HG03139 (cell line): Measurements from ENCODE around the gene AGAP3.

Source experiments
- ATAC-seq: cut with Tn5 transposase; IDR thresholded peaks from one replicate; pipeline ENCODE4 v1.9.1; 2021; ENCODE audit not compliant: unreplicated experiment

The AGAP3 gene

DNA sequence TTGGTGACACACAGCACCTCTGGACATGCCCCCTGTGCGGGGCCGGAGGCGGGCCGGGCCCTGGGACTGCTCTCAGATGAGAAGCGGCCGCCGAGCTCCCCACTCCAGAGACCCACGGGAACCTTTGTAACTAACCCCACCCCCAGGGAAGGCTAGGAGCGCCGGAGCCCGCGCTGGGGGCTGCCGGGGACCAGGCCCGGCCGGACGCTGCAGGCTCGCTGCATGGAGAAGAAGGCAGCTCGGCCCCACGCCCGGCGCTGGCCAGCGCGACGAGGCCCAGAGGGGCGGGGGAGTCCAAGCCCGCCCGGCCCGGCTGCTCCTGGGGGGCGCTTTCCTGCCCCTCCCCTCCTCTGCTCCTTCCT is 36.5 kb downstream of the AGAP3 start:
- no peak for ATAC-seq

GRCh38 chr7:151123158-151123821 is 37.0 kb downstream of the AGAP3 start:
- ATAC-seq: no peak

DNA sequence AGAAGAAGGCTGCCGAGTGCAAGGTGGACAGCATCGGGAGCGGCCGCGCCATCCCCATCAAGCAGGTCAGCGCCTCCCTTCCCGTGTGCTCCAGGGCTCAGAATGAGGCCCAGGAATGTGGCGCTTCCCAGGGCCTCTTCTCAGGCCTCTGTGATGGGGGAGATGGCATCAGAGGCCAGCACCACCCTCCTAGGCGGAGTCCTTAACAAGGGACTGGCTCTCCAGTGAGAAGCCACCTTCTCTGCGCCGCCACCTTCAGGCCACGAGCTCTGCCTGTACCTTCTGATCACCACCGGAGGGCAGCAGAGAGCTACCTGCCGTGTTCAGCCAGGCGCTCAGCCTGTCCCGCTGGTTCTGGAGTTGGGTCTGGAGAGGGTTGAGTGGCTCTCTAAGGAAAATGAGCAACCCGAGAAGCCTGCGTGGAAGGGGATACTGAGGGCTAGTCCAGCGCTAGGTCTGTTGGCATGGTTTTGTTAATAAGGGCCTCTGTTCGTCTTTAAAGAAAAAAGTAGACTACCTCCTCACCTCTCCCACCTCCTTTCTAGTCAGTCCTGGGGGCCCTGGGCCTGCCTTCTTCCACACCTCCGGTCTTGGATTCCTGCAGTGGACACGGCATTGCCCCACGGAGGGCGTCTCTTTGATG is 37.7 kb downstream of the AGAP3 start:
- peak; percentile 84 for ATAC-seq

DNA sequence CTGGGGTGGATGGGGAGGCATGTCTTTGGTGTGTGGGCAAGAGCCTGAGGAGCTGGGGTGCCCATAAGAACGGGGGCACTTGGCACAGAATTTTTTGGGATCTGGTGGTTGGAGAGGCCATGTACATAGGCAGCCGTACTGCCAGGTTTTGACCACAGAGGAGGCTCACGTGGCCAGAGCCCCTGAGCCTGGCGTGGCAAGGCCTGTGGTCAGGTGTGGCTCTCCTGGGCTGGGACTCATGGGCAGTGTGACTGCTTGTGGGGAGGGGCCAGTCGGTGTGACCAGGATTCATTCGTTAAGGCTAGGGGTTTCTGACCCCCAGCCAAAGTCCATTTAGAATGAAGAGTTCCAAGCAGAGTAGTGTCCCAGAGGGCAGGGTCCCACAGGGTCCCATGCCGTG is 38.2 kb downstream of the AGAP3 start:
- no peak for ATAC-seq

DNA sequence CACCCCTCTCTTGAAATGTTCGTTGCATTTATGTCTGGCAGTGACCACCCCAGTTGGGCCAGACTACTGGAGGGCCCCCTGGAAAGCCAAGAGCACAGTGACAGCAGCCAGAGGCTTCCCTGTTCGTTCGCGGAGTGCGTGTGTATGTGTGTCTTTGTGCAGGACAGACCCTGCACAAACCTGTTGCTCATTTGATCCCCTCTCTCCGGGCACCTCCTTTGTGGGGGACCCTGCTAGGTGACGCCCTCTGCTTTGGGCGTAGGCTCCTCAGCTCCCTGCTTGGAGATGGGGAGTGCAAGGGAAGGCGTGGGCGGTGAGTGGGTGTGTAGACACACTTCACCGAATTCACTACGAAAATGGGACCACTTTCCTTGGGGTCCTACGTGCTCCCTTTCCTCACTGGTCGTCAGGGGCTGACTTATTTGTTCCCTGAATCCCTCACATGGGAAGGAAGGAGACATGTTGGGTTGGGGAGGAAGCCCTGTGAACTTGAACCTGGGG is 38.7 kb downstream of the AGAP3 start:
- no peak for ATAC-seq

- no peak for ATAC-seq
Measured at GRCh38 chr7:151125470-151125845, 39.2 kb downstream of the AGAP3 start.

- ATAC-seq: no peak
Measured at GRCh38 chr7:151125846-151126481, 39.7 kb downstream of the AGAP3 start.

- ATAC-seq: no peak
Measured at GRCh38 chr7:151126491-151127137, 40.3 kb downstream of the AGAP3 start.

DNA sequence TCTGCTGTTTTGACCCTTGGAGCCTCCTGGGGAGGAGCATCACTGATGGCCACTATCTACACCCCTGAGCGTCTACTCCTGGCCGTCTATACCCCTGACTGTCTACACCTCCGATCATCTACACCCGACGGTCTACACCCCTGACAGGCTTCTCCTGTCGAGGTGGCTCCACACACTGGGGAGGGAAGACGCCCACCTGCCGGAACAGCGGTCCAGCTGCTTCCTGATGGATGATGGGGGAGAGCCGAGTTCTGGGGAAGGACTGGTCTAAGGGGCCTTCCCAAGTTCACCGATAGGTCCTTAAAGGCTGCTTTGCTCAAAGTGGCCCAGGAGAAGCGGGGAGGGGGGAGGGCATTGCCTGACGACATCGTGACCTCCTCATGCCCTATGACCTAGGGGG is 41.9 kb downstream of the AGAP3 start:
- ATAC-seq: no peak

DNA sequence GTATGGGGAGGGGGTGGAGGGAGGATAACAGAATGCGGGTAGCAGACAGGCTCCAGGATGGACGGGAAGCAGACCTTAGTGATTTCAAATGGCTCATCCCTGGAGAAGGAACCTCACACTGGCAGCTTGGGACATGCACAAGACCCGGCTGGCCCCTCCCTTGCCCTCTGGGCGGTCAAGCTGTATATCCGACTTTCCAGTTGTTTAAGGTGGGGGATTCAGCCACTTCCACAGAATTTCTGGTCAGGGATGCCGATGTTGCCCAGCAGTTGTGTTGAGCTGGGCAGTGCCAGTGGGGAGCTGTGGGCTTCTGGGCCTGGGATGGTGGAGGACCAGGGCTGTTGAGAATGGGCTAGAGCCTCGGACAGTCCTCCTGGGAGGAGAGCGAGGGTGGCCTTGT is 42.4 kb downstream of the AGAP3 start:
- no peak for ATAC-seq

GRCh38 chr7:151129117-151129959 is 43.1 kb downstream of the AGAP3 start:
- no peak for ATAC-seq

DNA sequence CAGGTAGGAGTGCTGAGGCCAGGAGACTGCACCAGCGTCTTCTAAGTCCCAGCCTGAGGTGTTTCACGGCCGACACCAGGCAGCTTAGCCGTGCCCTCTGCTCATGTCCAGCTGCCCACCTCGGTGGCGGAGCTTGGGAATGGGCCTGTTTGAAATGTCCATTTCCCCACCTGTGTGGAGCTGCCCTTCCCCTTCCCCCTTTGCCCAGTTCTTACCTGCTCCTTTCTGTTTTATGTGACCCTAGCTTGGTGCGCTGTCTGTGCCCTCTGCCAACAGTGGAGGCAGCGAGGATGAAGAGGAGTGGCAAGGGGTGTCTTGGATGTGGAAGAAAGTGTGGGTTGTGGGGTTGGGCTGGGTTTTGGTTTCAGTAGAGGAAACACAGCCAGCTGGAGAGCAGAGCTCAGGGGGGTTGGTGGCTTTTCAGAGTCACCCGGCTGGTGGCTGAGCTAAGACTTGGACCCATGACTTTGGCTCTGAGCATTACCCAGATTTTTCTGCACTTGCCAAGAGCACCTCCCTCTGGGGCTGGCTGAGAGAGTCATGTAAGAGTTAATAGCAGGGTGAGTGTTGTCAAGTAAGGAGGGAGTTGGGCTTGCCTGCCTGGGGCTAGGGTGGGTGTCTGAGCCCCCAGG is 43.8 kb downstream of the AGAP3 start:
- ATAC-seq: no peak

DNA sequence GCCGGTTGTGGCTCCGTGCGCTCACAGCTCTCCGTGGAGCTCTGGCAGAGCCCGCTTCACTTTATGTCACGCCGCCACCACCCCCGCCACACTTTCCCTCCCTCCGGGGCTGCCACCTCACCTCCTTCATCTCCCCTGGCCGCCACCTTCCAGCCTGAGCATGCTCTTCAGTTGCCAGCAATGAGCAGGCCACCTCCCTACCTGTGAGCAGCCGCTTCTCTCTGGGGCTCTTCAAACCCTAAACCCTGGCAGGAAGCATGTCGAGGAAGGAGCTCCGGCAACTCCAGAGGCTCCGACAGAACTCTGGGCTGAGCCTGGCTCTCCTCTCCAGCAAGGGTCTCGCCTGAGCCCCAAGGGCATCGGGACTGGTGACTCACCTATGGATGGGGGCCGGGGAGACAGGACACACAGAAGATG is 44.5 kb downstream of the AGAP3 start:
- no peak for ATAC-seq

DNA sequence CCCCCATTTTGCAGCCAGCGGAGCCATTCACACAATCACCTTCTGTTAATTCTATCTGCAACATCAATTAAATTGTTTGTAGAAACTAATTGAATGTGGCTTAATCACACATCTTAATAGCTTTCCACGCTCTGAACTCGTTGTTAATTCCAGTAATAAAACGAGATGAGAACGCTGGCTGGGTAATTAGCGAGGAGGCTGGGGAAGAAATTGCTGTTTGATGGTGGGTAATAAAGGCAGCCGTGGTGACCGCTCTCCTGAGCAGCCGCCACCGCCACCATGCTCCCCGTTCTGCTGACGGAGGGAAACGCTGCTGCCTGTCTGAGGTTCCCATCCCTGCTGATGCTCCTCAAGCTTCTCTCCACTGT is 44.9 kb downstream of the AGAP3 start:
- no peak for ATAC-seq

GRCh38 chr7:151131592-151132293 is 45.5 kb downstream of the AGAP3 start:
- ATAC-seq: no peak

DNA sequence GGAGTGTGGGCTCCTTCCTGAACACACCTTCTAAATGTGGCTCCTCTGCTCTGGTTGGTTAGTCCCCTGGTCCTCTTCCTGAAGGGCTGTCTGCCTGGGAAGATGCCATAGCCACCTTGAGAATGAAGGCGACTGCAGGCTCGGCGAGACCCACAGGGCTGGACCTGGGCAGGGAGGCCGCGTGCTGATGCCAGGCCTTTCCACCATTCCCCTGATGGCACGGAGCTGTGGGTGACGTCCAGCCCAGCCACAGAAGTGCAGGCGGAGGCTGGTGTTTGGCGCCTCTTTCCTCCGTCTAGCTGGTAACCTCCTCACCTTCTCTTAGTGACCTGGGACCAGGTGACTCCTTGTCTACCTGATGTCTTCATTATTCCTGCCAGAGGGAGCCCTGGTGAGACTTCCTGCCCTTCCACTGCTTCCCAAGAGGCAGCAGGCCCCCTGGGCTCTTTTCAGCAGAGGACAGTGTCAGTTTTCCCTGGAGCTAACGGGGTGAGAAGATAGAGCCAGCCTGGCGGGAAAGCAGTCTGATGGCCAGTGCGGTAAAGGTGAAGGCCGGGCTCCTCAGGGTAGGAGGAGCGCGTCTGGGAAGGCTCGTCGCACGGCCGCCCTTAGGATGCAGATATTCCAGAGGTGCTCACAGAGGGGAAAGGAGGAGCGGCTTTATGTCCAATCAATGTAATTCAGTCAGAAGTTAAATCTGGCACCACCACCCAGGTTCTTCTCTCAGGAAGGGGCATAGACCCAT is 46.4 kb downstream of the AGAP3 start:
- no peak for ATAC-seq

- ATAC-seq: no peak
Measured at GRCh38 chr7:151133266-151133985, 47.2 kb downstream of the AGAP3 start.

DNA sequence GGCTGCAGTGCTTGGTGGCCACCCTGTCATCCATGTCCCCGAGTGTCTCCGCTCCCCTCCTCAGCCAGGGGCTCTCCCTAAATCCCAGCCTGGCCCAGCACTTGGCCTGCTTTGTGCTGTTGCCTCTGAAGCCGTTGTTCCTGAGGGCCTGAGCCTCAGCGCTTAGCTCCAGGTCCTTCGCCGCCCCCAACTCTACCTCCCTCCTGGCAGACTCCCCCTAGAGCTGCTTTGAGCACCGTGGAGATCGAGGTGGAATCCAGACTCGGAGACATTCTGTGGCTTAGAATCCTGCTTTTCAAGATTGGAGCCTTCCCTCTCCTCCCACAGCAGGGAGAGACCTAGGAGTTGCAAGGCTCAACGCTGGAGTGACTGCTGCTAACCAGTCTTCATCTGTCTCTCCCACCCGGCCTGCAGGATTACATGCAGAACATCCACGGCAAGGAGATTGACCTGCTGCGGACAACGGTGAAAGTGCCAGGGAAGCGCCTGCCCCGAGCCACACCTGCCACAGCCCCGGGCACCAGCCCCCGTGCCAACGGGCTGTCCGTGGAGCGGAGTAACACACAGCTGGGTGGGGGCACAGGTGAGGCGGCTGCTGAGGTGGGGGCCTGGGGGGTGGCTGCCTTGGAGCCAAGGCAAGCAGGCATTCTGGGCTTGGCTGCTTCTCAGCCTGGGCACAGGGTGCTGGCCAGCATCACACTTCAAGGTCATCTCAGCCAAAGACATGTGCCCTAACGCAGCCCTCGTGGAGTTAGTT is 47.9 kb downstream of the AGAP3 start:
- no peak for ATAC-seq
